ENCODE results near the gene BMPR2. TPM values are rescaled to one million over a fixed set of nuclear protein-coding genes. Genes with fewer than 3 reads are reported as not detected.
"Not testable (repeated sequence)": the region's sequence is repeated elsewhere in the genome, so short reads cannot be mapped to it uniquely, and the experiment has no call there.

Gene BMPR2
- total and polyA plus RNA-seq, 5 donors from 2014 or later = 3.7 to 24.9 (median 5.3) TPM

- Histone ChIP-seq H3K36me3 (ENCODE audit: control insufficient read depth, insufficient read depth, low read length) (peaks cover 7% of the 10 kb centered on the region), H3K27ac (ENCODE audit: insufficient read depth, low read length, poor library complexity, severe bottlenecking) (no peak overlapping the region), H3K4me3 (ENCODE audit: low read depth, low read length) (no peak overlapping the region), H3K9me3 (ENCODE audit: control insufficient read depth in 2 of 2, low read length in 2 of 2) (no peaks in the 10 kb centered on the region), H3K4me1 (ENCODE audit: control insufficient read depth, insufficient read depth, low read length, poor library complexity, severe bottlenecking) (no peaks in the 10 kb centered on the region), H3K27me3 (ENCODE audit: control insufficient read depth, insufficient read depth, low read length) (no peaks in the 10 kb centered on the region)
- no peak overlapping the region for H3K27ac Mint-ChIP-seq
- no peak overlapping the region for H3K4me3 Mint-ChIP-seq
- no peaks in the 10 kb centered on the region for H3K9me3 Mint-ChIP-seq
- H3K4me1 Mint-ChIP-seq = no peaks in the 10 kb centered on the region
- no peak for DNase-seq
- no peak for ATAC-seq (ENCODE audit: low read depth in 2 of 2)
- peaks cover 10% of the 10 kb centered on the region for H3K36me3 Mint-ChIP-seq
- H3K27me3 Mint-ChIP-seq = no peaks in the 10 kb centered on the region
Observed at GRCh38 chr2:202564226-202564625, 188.1 kb downstream of the BMPR2 start.

- Mint-ChIP-seq H3K36me3 (no peaks in the 10 kb centered on the region), H3K4me3 (no peak overlapping the region), H3K27ac (no peak overlapping the region), H3K27me3 (no peaks in the 10 kb centered on the region), H3K9me3 (no peaks in the 10 kb centered on the region), H3K4me1 (no peaks in the 10 kb centered on the region)
- ATAC-seq (ENCODE audit: low read depth in 2 of 2) (no peak), DNase-seq (no peak)
- Histone ChIP-seq H3K27ac (ENCODE audit: insufficient read depth, low read length, poor library complexity, severe bottlenecking) (no peak overlapping the region), H3K27me3 (ENCODE audit: control insufficient read depth, insufficient read depth, low read length) (no peaks in the 10 kb centered on the region), H3K36me3 (ENCODE audit: control insufficient read depth, insufficient read depth, low read length) (no peaks in the 10 kb centered on the region), H3K4me3 (ENCODE audit: low read depth, low read length) (no peak overlapping the region), H3K9me3 (ENCODE audit: control insufficient read depth in 2 of 2, low read length in 2 of 2) (no peaks in the 10 kb centered on the region), H3K4me1 (ENCODE audit: control insufficient read depth, insufficient read depth, low read length, poor library complexity, severe bottlenecking) (no peaks in the 10 kb centered on the region)
Observed at GRCh38 chr2:202566286-202566685, 190.2 kb downstream of the BMPR2 start.

- Histone ChIP-seq H3K27me3 (ENCODE audit: control insufficient read depth, insufficient read depth, low read length) (no peaks in the 10 kb centered on the region), H3K4me3 (ENCODE audit: low read depth, low read length) (no peak overlapping the region), H3K27ac (ENCODE audit: insufficient read depth, low read length, poor library complexity, severe bottlenecking) (no peak overlapping the region), H3K4me1 (ENCODE audit: control insufficient read depth, insufficient read depth, low read length, poor library complexity, severe bottlenecking) (no peaks in the 10 kb centered on the region), H3K36me3 (ENCODE audit: control insufficient read depth, insufficient read depth, low read length) (no peaks in the 10 kb centered on the region), H3K9me3 (ENCODE audit: control insufficient read depth in 2 of 2, low read length in 2 of 2) (no peaks in the 10 kb centered on the region)
- Mint-ChIP-seq H3K27ac (no peak overlapping the region), H3K36me3 (no peaks in the 10 kb centered on the region), H3K4me1 (peaks cover 0 to 4% (median under 1%) of the 10 kb centered on the region in 4 donors), H3K27me3 (peaks cover 15% of the 10 kb centered on the region), H3K9me3 (no peaks in the 10 kb centered on the region), H3K4me3 (no peak overlapping the region)
- no peak for ATAC-seq (ENCODE audit: low read depth in 2 of 2)
- DNase-seq = no peak
Observed at GRCh38 chr2:202574541-202574940, 198.4 kb downstream of the BMPR2 start.

DNA sequence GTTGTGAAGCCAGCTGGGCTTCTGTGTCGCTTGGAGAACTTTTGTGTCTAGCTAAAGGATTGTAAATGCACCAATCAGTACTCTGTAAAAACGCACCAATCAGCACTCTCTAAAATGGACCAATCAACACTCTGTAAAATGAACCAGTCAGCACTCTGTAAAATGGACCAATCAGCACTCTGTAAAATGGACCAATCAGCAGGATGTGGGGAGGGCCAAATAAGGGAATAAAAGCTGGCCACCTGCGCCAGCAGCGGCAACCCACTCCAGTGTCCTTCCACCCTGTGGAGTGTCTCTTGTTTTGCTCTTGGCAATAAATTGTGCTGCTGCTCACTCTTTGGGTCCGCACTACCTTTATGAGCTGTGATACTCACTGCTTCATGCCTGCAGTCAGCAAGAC is 199.1 kb downstream of the BMPR2 start:
- not testable (repeated sequence) for H3K36me3 ChIP-seq (ENCODE audit: control insufficient read depth, insufficient read depth, low read length); DNase-seq; H3K4me1 Mint-ChIP-seq; ATAC-seq (ENCODE audit: low read depth in 2 of 2); H3K4me3 ChIP-seq (ENCODE audit: low read depth, low read length); H3K27ac Mint-ChIP-seq; H3K4me3 Mint-ChIP-seq; H3K4me1 ChIP-seq (ENCODE audit: control insufficient read depth, insufficient read depth, low read length, poor library complexity, severe bottlenecking); H3K9me3 Mint-ChIP-seq; H3K36me3 Mint-ChIP-seq; H3K9me3 ChIP-seq (ENCODE audit: control insufficient read depth in 2 of 2, low read length in 2 of 2); H3K27me3 ChIP-seq (ENCODE audit: control insufficient read depth, insufficient read depth, low read length); H3K27ac ChIP-seq (ENCODE audit: insufficient read depth, low read length, poor library complexity, severe bottlenecking)
- peaks cover 15% of the 10 kb centered on the region for H3K27me3 Mint-ChIP-seq

GRCh38 chr2:202577250-202578183 is 201.4 kb downstream of the BMPR2 start:
- peaks cover 0 to 4% (median under 1%) of the 10 kb centered on the region in 4 donors for H3K4me1 Mint-ChIP-seq
- DNase-seq (no peak), ATAC-seq (ENCODE audit: low read depth in 2 of 2) (no peak)
- H3K36me3 Mint-ChIP-seq = no peaks in the 10 kb centered on the region
- peaks cover 15% of the 10 kb centered on the region for H3K27me3 Mint-ChIP-seq
- no peak overlapping the region for H3K4me3 Mint-ChIP-seq
- H3K9me3 ChIP-seq (ENCODE audit: control insufficient read depth in 2 of 2, low read length in 2 of 2) = no peaks in the 10 kb centered on the region
- H3K4me1 ChIP-seq (ENCODE audit: control insufficient read depth, insufficient read depth, low read length, poor library complexity, severe bottlenecking) = no peaks in the 10 kb centered on the region
- H3K9me3 Mint-ChIP-seq = no peaks in the 10 kb centered on the region
- H3K4me3 ChIP-seq (ENCODE audit: low read depth, low read length) = no peak overlapping the region
- H3K27ac Mint-ChIP-seq = no peak overlapping the region
- no peak overlapping the region for H3K27ac ChIP-seq (ENCODE audit: insufficient read depth, low read length, poor library complexity, severe bottlenecking)
- H3K36me3 ChIP-seq (ENCODE audit: control insufficient read depth, insufficient read depth, low read length) = no peaks in the 10 kb centered on the region
- H3K27me3 ChIP-seq (ENCODE audit: control insufficient read depth, insufficient read depth, low read length) = no peaks in the 10 kb centered on the region

DNA sequence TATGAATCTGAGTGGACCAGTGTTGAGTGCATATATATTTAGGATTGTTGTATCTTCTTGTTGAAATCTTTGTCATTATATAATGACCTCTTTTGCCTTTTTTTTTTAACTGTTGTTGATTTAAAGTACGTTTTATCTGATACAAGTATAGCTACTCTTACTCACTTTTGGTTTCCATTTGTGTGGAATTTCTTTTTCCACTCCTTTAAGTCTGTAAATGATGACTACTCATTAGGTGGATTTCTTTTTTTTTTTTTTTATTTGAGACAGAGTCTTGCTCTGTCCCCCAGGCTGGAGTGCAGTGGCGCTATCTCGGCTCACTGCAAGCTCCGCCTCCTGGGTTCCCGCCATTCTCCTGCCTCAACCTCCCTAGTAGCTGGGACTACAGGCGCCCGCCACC is 206.7 kb downstream of the BMPR2 start:
- not testable (repeated sequence) for H3K4me3 ChIP-seq (ENCODE audit: low read depth, low read length); H3K27me3 Mint-ChIP-seq; H3K36me3 Mint-ChIP-seq; H3K36me3 ChIP-seq (ENCODE audit: control insufficient read depth, insufficient read depth, low read length); H3K9me3 ChIP-seq (ENCODE audit: control insufficient read depth in 2 of 2, low read length in 2 of 2); ATAC-seq (ENCODE audit: low read depth in 2 of 2); H3K27me3 ChIP-seq (ENCODE audit: control insufficient read depth, insufficient read depth, low read length); DNase-seq; H3K4me3 Mint-ChIP-seq; H3K4me1 ChIP-seq (ENCODE audit: control insufficient read depth, insufficient read depth, low read length, poor library complexity, severe bottlenecking); H3K27ac Mint-ChIP-seq; H3K9me3 Mint-ChIP-seq; H3K27ac ChIP-seq (ENCODE audit: insufficient read depth, low read length, poor library complexity, severe bottlenecking); H3K4me1 Mint-ChIP-seq

DNA sequence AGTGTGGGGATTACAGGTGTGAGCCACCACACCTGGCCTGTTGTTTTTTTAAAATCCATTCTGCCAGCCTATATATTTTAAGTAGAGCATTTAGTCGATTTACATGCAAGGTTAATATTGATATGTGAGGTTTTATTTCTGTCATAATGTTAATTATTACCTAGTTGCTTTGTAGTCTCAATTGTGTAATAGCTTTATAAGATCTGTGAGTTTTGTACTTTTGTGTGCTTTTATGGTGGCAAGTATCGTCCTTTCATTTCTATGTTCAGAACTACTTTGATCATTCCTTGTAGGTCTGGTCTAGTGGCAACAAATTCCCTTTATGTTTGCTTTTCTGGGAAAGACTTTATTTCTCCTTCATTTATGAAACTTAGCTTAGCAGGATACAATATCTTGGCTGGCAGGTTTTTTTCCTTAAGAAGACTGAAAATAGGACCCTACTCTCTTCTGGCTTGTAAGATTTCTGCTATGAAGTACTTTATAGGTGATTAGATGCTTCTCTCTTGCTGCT is 207.6 kb downstream of the BMPR2 start:
- Histone ChIP-seq H3K27ac (ENCODE audit: insufficient read depth, low read length, poor library complexity, severe bottlenecking) (no peak overlapping the region), H3K9me3 (ENCODE audit: control insufficient read depth in 2 of 2, low read length in 2 of 2) (peaks cover 0 to 1% of the 10 kb centered on the region in 2 experiments), H3K27me3 (ENCODE audit: control insufficient read depth, insufficient read depth, low read length) (no peaks in the 10 kb centered on the region), H3K4me3 (ENCODE audit: low read depth, low read length) (no peak overlapping the region), H3K4me1 (ENCODE audit: control insufficient read depth, insufficient read depth, low read length, poor library complexity, severe bottlenecking) (peaks cover 4% of the 10 kb centered on the region), H3K36me3 (ENCODE audit: control insufficient read depth, insufficient read depth, low read length) (no peaks in the 10 kb centered on the region)
- Mint-ChIP-seq H3K27ac (no peak overlapping the region), H3K36me3 (no peaks in the 10 kb centered on the region), H3K4me3 (no peak overlapping the region), H3K27me3 (peaks cover 6% of the 10 kb centered on the region), H3K9me3 (peaks cover 0 to 7% (median 2%) of the 10 kb centered on the region in 7 donors), H3K4me1 (peaks cover 0 to 7% (median 5%) of the 10 kb centered on the region in 4 donors)
- ATAC-seq (ENCODE audit: low read depth in 2 of 2) (no peak), DNase-seq (no peak)

Data from CD4-positive, CD25-positive, alpha-beta regulatory T cell (primary cell).